ENCODE results near the gene GARIN5A.

DNA sequence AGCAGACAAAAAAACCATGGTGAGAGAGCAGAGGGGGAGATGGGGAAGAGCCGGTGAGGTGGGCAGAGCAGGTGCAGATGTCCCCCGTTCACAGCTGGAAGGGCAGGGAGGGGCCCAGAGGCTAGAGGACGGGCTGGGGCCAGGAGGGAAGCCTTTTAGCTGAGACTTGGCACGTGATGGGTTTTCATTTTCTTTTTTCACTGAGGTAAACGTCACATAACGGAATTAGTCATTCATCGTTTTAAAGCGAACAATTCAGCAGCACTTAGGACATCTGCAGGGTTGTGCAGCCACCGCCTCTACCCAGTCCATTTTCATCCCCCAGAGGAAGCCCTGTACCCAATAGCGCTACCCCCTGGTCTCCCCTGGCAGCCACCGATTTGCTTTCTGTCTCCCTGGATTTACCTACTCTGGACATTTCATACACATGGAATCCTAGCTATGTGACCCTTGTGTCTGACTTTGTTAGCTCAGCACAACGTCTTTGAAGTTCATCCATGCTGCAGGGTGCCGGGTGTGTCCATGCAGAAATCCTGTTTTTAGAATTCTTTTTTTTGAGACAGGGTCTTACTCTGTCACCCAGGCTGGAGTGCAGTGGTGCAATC lies 16.4 kb downstream of the GARIN5A start:
- TF ChIP-seq, protein P1, sequence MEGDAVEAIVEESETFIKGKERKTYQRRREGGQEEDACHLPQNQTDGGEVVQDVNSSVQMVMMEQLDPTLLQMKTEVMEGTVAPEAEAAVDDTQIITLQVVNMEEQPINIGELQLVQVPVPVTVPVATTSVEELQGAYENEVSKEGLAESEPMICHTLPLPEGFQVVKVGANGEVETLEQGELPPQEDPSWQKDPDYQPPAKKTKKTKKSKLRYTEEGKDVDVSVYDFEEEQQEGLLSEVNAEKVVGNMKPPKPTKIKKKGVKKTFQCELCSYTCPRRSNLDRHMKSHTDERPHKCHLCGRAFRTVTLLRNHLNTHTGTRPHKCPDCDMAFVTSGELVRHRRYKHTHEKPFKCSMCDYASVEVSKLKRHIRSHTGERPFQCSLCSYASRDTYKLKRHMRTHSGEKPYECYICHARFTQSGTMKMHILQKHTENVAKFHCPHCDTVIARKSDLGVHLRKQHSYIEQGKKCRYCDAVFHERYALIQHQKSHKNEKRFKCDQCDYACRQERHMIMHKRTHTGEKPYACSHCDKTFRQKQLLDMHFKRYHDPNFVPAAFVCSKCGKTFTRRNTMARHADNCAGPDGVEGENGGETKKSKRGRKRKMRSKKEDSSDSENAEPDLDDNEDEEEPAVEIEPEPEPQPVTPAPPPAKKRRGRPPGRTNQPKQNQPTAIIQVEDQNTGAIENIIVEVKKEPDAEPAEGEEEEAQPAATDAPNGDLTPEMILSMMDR (IDR thresholded peaks at IDR 0.05): no peak
- no peak for TF ChIP-seq POLR2A (IDR thresholded peaks at IDR 0.05)
